Measurements from ENCODE around the gene MAML2.
A peak's percentile ranks its signal among the peaks of the same experiment; 100 is the strongest.

MAML2 gene

DNA sequence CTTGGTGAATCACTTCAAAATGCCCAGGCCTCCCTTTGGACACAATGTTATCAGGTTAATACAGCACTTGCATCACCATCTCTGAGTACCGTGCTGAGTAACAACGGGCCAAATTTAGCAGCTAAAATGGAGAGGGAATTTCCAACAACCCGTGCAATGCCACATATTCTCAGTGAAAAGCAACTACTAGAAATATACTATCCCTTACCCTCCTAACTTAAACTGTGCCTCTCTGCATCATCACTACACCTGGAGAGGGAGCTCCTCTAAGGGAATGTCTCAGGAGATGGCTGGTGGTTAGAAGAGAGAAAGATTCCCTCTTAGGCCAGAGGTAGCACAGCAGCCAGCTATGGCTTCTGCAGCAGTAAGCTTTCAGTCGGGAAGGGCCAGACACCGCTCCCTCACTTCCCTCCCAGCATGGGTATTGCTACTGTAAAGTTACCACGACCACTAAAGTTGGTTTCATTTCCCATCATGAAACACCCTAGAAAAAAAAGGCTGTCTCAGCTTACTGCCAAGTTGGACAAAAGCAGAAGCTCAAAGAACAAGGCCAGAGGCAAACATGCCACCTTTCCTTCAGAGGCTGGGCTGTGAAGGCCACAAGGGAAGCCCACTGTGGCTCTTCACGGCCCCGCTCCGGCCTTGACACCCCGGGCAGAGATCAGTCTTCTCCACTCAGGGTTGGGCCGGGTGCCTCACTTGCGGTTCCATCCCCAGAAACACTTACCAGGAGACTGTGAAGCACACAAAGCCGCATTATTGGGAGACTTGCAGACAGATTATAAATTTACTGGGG lies 3.9 kb downstream of the MAML2 start:
- DNase-seq (ENCODE audit: insufficient read length) (no peak), FAIRE-seq (peak; percentile 87)
- TF ChIP-seq TAF1 (IDR thresholded peaks at IDR 0.05; ENCODE audit: borderline replicate concordance, low read depth, low read length) (peak; percentile 26; the same call in 1 of the 2 replicates), POLR2A (IDR thresholded peaks at IDR 0.05; ENCODE audit: low read depth, low read length) (0 out of 2 replicates have a peak, but pooled peaks have one; percentile 22), POLR2AphosphoS5 (IDR thresholded peaks at IDR 0.05; ENCODE audit: low read depth, low read length) (peak; percentile 34; the same call in 1 of the 2 replicates)

DNA sequence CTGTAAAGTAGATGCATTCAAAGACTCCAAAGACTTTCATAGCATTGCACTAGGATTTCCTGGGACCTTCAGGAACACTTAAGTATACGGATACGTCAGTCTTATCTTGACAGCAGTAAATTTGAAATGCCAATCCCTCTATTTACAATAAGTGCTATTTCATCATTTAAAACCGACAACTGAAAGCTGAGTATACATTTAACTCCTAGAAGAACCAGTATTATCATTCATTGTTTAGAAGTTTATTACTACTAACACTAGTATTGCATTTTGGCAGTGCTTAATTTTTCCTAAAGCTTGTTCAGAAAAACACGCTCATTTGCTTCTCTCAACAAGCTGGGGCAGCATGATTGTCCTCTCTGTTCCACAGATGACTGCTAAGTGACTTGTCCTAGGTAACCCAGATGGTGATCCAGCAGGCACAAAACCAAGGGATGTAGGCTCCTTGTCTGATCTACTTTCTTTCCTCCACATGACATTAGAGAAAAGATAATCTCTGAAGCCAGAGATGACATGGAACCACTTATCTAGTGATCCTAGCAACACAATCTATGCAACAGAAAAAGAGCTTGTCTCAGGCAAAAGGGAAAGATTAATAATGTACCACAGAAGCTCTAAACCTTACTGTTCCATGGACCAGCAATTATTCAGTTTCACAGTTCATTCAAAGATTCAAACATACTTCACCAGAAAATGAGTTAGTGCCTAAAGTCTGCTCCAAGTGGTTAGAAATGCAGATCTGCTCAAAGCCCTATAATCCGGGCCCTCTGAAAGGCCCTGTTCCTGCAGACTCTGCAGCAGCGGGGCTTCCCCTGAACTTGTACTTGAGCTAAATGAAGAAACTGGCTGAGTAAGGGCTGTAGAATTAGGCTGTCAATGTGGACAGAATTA lies 5.2 kb downstream of the MAML2 start:
- FAIRE-seq (peak; percentile 90), DNase-seq (ENCODE audit: insufficient read length) (no peak)
- TF ChIP-seq POLR2AphosphoS5 (IDR thresholded peaks at IDR 0.05; ENCODE audit: low read depth, low read length) (no peak), TAF1 (IDR thresholded peaks at IDR 0.05; ENCODE audit: borderline replicate concordance, low read depth, low read length) (no peak)

DNA sequence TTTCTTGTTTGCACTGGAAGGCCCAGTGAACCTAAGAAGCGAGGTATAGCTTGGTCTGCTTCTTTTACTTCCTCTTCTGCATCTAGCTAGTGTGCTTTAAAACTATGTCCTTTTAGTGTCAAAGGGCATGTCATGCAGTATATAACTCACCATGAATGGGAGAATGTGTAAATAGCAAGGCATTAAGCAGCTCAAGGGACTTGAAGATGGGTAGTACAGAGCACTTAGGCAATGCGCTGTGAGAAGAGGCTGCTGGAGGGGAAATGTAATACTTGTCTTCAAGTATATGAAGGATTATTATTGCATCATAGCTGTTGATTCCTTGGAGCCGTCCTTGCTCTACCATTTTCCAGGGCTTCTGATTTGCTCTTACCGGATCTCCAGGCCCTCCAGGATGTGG lies 7.6 kb downstream of the MAML2 start:
- FAIRE-seq = no peak
- DNase-seq (ENCODE audit: insufficient read length) = no peak
- no peak for TF ChIP-seq POLR2A (IDR thresholded peaks at IDR 0.05; ENCODE audit: low read depth, low read length)
- no peak for TF ChIP-seq TAF1 (IDR thresholded peaks at IDR 0.05; ENCODE audit: borderline replicate concordance, low read depth, low read length)
- no peak for TF ChIP-seq POLR2AphosphoS5 (IDR thresholded peaks at IDR 0.05; ENCODE audit: low read depth, low read length)

DNA sequence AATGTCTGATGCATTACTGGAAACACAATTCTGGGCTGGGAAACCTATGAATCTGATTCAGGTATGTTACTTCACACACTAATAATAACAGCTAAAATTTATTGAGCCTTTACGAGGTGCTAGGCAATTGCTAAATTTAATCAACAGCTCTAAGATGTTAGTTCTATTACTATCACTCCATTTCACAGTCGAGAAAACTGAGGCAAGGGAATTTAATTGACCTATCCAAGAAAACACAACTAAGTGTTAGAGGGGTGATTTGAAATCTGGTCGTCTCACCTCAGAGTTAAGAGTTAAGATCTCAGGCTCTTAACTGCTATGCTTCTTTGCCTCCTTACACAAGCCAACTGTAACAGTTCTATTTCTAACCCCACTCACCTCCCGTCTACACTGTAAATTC lies 8.8 kb downstream of the MAML2 start:
- DNase-seq (ENCODE audit: insufficient read length) (no peak), FAIRE-seq (no peak)
- TF ChIP-seq TAF1 (IDR thresholded peaks at IDR 0.05; ENCODE audit: borderline replicate concordance, low read depth, low read length) (no peak), POLR2A (IDR thresholded peaks at IDR 0.05; ENCODE audit: low read depth, low read length) (no peak), POLR2AphosphoS5 (IDR thresholded peaks at IDR 0.05; ENCODE audit: low read depth, low read length) (no peak)

DNA sequence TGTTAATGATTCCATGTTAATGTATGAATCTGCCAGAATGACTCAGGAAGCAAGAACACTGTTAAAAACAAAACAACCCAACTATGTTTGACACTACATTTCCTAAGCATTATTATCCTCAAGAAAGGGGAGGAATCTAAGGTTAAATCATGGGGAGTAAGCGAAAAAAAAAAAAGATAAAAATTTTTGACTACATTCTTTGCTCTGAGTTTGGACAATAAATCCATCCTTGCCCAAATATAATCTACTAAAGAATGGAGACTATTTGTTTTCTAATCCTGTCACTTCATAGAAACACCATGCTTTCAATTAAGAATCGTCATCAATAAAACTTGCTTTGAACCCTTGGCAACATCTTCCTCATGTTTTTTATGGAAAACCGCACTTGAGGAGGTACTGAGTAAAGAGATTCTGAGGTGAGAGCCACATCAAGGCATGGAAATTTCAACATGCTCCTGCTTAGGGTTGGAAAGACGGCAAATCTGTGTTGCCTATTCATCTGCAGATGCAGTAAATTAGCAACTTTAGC lies 9.7 kb downstream of the MAML2 start:
- DNase-seq (ENCODE audit: insufficient read length) = no peak
- no peak for TF ChIP-seq TAF1 (IDR thresholded peaks at IDR 0.05; ENCODE audit: borderline replicate concordance, low read depth, low read length)
- no peak for TF ChIP-seq POLR2AphosphoS5 (IDR thresholded peaks at IDR 0.05; ENCODE audit: low read depth, low read length)
- TF ChIP-seq POLR2A (IDR thresholded peaks at IDR 0.05; ENCODE audit: low read depth, low read length) = no peak
- FAIRE-seq = no peak

DNA sequence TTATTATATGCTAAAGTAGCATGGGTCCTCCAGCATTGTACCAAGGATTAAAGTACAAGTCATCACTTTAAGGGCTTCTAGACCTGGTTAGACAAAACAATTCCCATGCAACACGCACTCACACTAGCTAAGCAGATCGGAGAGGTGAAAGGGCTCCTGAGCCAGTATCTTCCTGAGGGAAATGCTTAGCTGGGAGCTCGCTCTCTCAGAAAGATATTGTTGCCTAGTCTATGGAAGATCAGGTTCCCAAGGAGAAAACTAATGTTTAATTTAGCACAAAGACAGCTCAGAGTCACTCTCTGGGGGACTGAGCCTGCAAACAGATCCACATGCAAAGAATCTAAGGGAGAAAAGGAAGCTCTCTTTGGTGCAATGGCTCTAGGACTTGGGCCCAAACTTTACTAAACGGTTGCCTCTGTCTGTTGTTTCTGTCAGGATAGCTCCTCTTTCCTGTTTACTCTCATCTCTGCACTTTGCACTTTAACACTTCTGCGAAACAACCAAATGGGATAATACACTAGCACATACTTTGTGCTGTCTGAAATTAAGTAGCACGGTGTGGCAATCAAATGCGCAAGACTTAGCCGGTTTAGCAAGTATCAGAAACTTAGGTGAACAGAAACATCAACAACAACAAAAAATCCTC lies 10.7 kb downstream of the MAML2 start:
- TF ChIP-seq POLR2AphosphoS5 (IDR thresholded peaks at IDR 0.05; ENCODE audit: low read depth, low read length) (no peak), POLR2A (IDR thresholded peaks at IDR 0.05; ENCODE audit: low read depth, low read length) (no peak), TAF1 (IDR thresholded peaks at IDR 0.05; ENCODE audit: borderline replicate concordance, low read depth, low read length) (no peak)
- no peak for FAIRE-seq
- DNase-seq (ENCODE audit: insufficient read length) = no peak

DNA sequence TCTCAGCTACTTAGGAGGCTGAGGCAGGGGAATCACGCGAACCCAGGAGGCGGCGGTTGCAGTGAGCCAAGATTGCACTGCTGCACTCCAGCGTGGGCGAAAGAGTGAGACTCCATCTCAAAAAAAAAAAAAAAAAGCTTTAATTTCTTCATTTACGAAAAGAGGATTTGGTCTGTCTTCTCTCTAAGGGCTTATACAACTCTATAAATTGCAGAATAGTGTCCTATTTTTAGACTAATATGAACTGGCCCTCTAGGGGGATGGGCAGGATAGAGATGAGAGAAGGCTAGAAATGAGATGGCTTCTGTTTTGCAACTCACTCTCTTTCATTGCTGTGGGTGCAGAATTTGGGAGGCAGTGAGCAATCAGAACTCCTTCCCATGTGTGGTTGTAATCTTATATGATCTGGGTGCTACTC lies 11.3 kb downstream of the MAML2 start:
- TF ChIP-seq TAF1 (IDR thresholded peaks at IDR 0.05; ENCODE audit: borderline replicate concordance, low read depth, low read length) (no peak), POLR2AphosphoS5 (IDR thresholded peaks at IDR 0.05; ENCODE audit: low read depth, low read length) (no peak), POLR2A (IDR thresholded peaks at IDR 0.05; ENCODE audit: low read depth, low read length) (no peak)
- no peak for FAIRE-seq

DNA sequence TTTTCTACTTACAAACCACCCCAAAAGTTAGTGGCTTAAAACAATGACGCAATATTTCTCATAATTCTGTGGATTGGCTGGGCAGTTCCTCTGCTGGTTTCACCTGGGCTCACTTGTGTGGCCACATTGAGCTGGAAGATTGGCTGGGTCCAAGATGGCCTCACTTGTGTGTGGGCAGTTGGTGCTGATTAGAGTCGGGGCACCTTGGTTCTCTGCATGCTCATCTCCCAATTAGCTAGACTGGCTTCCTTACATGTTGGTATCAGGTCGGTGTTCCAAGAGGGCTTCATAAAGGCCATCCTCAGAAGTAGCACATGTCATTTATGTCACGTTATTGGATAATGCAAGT lies 12.5 kb downstream of the MAML2 start:
- no peak for DNase-seq (ENCODE audit: insufficient read length)
- TF ChIP-seq POLR2AphosphoS5 (IDR thresholded peaks at IDR 0.05; ENCODE audit: low read depth, low read length) (no peak), POLR2A (IDR thresholded peaks at IDR 0.05; ENCODE audit: low read depth, low read length) (no peak), TAF1 (IDR thresholded peaks at IDR 0.05; ENCODE audit: borderline replicate concordance, low read depth, low read length) (no peak)
- FAIRE-seq = no peak

More for the DNA sequence above, 11.3 kb downstream of the MAML2 start:
- DNase-seq (ENCODE audit: insufficient read length) = no peak

DNA sequence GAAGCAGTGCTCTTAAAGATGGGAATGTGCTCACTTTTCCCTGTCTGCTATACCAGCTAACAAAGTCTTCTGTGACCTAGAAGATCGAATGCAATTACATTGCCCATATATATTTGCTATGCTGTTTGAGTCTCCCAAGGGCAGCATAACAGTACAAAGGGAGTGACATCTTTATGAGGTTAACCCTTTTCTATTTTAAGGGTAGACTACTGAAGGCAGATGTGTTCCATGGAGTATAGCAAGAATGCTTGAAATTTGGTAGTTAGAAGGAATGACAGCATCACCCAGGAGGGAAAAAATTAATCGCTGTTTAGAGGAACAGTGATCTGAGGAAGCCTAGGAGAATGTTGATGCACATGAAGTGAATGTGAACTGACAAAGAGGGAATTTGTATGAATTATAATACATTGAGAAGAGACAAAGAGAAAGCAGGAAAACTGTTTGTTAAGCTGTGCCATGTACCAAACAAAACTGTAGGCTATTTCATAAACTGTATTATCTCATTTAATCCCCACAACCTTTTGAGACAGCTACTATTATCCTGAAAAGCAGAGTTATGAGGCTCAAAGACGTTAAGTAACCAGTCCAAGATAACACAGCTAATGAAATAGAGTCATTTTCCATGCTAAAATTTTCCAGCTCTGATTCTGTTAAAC lies 13.0 kb downstream of the MAML2 start:
- TF ChIP-seq POLR2AphosphoS5 (IDR thresholded peaks at IDR 0.05; ENCODE audit: low read depth, low read length) (no peak), TAF1 (IDR thresholded peaks at IDR 0.05; ENCODE audit: borderline replicate concordance, low read depth, low read length) (no peak), POLR2A (IDR thresholded peaks at IDR 0.05; ENCODE audit: low read depth, low read length) (no peak)
- DNase-seq (ENCODE audit: insufficient read length) (no peak), FAIRE-seq (no peak)

DNA sequence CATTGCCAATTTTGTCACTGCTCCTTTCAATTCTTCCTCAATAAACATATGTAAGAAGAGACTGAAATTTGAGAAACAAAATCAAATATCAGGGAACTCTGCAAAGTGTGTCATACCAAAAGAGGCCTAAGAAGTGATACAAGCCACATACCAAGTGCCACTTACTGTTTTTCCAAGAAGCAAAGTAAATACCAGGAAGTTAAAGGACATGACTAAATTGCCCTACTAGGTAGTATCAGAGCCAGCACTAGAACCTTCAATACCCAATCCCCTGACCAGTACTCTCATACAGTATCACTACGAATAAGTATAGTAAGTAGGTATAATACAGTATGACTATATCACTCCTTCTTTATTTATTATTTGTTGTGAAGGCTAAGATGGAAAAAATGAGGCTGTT lies 13.6 kb downstream of the MAML2 start:
- TF ChIP-seq TAF1 (IDR thresholded peaks at IDR 0.05; ENCODE audit: borderline replicate concordance, low read depth, low read length) = no peak
- no peak for TF ChIP-seq POLR2A (IDR thresholded peaks at IDR 0.05; ENCODE audit: low read depth, low read length)
- no peak for TF ChIP-seq POLR2AphosphoS5 (IDR thresholded peaks at IDR 0.05; ENCODE audit: low read depth, low read length)
- DNase-seq (ENCODE audit: insufficient read length) (no peak), FAIRE-seq (no peak)

Data from GM12892 (cell line).